ENCODE data around the gene MFN2. TPM values are rescaled to one million over a fixed set of nuclear protein-coding genes. Genes with fewer than 3 reads are reported as not detected.
A peak's percentile ranks its signal among the peaks of the same experiment; 100 is the strongest.

The MFN2 gene
- total and polyA plus RNA-seq, 9 of the 15 experiments (the other 6 are each of a cell fraction or from before 2014, with no cell fraction given): 10.5 to 158 (median 87.1) TPM

DNA sequence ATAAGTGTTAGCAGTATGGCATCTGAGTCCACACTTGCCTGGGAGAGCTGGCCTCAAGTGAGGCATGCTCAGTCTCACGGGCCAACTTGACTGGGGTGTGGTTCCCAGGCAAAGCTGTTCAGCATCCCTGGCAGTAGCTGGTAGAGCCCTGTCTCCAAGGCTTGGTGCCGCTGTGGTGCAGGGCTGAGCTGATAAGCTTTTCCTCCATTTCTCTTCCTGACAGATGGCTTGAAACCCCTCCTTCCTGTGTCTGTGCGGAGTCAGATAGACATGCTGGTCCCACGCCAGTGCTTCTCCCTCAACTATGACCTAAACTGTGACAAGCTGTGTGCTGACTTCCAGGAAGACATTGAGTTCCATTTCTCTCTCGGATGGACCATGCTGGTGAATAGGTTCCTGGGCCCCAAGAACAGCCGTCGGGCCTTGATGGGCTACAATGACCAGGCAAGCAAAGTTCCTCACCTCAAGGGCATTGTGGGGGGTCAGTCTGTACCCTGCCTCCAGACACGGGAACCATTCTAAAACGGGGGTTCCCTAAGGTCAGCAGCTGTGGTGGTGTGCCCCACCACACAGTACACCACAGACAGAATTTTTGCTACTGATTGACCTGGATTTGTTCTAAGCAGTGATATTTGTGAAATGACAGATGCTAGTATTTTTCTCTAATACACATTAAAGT lies 25.4 kb downstream of the MFN2 start (continued):
- TF ChIP-seq, protein P1, sequence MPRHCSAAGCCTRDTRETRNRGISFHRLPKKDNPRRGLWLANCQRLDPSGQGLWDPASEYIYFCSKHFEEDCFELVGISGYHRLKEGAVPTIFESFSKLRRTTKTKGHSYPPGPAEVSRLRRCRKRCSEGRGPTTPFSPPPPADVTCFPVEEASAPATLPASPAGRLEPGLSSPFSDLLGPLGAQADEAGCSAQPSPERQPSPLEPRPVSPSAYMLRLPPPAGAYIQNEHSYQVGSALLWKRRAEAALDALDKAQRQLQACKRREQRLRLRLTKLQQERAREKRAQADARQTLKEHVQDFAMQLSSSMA (CRISPR knock-in tag; IDR thresholded peaks at IDR 0.05): no peak
- TF ChIP-seq NR4A1 (CRISPR knock-in tag; IDR thresholded peaks at IDR 0.05) (no peak), NR4A1 (tag; IDR thresholded peaks at IDR 0.05) (peak; percentile 61; the same call in 1 of the 2 replicates), MXI1 (IDR thresholded peaks at IDR 0.05; ENCODE audit: low read depth, low read length) (peak; percentile 69), MTA2 (IDR thresholded peaks at IDR 0.05; ENCODE audit: low read depth) (peak; percentile 92), SMAD2 (IDR thresholded peaks at IDR 0.05; ENCODE audit: low read depth, low read length) (no peak), EP300 (IDR thresholded peaks at IDR 0.05; ENCODE audit: low read length) (peak; percentile 90), JUNB (CRISPR knock-in tag; conservative IDR thresholded peaks at IDR 0.05) (no peak), L3MBTL2 (IDR thresholded peaks at IDR 0.05) (peak; percentile 67; the same call in 1 of the 2 replicates), ZNF3 (CRISPR knock-in tag; IDR thresholded peaks at IDR 0.05) (no peak), OTX1 (CRISPR knock-in tag; IDR thresholded peaks at IDR 0.05) (no peak), ASH1L (IDR thresholded peaks at IDR 0.05; ENCODE audit: borderline replicate concordance, low read depth, partially characterized antibody) (no peak), HDAC3 (IDR thresholded peaks at IDR 0.05; ENCODE audit: borderline replicate concordance, partially characterized antibody) (peak; percentile 63), ARNT (IDR thresholded peaks at IDR 0.05) (peak; percentile 49 to 78; a peak in 3 of 4 replicates), ARID2 (IDR thresholded peaks at IDR 0.05) (0 out of 2 replicates have a peak, but pooled peaks have one; percentile 6), SMARCE1 (IDR thresholded peaks at IDR 0.05) (peak; percentile 86; the same call in 1 of the 2 replicates), RNF2 (IDR thresholded peaks at IDR 0.05) (0 out of 2 replicates have a peak, but pooled peaks have one; percentile 80), ZNF57 (CRISPR knock-in tag; IDR thresholded peaks at IDR 0.05) (no peak)
- TF ChIP-seq, protein P2, sequence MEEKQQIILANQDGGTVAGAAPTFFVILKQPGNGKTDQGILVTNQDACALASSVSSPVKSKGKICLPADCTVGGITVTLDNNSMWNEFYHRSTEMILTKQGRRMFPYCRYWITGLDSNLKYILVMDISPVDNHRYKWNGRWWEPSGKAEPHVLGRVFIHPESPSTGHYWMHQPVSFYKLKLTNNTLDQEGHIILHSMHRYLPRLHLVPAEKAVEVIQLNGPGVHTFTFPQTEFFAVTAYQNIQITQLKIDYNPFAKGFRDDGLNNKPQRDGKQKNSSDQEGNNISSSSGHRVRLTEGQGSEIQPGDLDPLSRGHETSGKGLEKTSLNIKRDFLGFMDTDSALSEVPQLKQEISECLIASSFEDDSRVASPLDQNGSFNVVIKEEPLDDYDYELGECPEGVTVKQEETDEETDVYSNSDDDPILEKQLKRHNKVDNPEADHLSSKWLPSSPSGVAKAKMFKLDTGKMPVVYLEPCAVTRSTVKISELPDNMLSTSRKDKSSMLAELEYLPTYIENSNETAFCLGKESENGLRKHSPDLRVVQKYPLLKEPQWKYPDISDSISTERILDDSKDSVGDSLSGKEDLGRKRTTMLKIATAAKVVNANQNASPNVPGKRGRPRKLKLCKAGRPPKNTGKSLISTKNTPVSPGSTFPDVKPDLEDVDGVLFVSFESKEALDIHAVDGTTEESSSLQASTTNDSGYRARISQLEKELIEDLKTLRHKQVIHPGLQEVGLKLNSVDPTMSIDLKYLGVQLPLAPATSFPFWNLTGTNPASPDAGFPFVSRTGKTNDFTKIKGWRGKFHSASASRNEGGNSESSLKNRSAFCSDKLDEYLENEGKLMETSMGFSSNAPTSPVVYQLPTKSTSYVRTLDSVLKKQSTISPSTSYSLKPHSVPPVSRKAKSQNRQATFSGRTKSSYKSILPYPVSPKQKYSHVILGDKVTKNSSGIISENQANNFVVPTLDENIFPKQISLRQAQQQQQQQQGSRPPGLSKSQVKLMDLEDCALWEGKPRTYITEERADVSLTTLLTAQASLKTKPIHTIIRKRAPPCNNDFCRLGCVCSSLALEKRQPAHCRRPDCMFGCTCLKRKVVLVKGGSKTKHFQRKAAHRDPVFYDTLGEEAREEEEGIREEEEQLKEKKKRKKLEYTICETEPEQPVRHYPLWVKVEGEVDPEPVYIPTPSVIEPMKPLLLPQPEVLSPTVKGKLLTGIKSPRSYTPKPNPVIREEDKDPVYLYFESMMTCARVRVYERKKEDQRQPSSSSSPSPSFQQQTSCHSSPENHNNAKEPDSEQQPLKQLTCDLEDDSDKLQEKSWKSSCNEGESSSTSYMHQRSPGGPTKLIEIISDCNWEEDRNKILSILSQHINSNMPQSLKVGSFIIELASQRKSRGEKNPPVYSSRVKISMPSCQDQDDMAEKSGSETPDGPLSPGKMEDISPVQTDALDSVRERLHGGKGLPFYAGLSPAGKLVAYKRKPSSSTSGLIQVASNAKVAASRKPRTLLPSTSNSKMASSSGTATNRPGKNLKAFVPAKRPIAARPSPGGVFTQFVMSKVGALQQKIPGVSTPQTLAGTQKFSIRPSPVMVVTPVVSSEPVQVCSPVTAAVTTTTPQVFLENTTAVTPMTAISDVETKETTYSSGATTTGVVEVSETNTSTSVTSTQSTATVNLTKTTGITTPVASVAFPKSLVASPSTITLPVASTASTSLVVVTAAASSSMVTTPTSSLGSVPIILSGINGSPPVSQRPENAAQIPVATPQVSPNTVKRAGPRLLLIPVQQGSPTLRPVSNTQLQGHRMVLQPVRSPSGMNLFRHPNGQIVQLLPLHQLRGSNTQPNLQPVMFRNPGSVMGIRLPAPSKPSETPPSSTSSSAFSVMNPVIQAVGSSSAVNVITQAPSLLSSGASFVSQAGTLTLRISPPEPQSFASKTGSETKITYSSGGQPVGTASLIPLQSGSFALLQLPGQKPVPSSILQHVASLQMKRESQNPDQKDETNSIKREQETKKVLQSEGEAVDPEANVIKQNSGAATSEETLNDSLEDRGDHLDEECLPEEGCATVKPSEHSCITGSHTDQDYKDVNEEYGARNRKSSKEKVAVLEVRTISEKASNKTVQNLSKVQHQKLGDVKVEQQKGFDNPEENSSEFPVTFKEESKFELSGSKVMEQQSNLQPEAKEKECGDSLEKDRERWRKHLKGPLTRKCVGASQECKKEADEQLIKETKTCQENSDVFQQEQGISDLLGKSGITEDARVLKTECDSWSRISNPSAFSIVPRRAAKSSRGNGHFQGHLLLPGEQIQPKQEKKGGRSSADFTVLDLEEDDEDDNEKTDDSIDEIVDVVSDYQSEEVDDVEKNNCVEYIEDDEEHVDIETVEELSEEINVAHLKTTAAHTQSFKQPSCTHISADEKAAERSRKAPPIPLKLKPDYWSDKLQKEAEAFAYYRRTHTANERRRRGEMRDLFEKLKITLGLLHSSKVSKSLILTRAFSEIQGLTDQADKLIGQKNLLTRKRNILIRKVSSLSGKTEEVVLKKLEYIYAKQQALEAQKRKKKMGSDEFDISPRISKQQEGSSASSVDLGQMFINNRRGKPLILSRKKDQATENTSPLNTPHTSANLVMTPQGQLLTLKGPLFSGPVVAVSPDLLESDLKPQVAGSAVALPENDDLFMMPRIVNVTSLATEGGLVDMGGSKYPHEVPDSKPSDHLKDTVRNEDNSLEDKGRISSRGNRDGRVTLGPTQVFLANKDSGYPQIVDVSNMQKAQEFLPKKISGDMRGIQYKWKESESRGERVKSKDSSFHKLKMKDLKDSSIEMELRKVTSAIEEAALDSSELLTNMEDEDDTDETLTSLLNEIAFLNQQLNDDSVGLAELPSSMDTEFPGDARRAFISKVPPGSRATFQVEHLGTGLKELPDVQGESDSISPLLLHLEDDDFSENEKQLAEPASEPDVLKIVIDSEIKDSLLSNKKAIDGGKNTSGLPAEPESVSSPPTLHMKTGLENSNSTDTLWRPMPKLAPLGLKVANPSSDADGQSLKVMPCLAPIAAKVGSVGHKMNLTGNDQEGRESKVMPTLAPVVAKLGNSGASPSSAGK (IDR thresholded peaks at IDR 0.05): peak; percentile 70
